ENCODE measurements around the gene KIF19. TPM values are rescaled to one million over a fixed set of nuclear protein-coding genes. Genes with fewer than 3 reads are reported as not detected.

Gene KIF19
- total and polyA plus RNA-seq, 11 donors: 0.12 to 3.0 (median 0.19) TPM; not detected in 2

DNA sequence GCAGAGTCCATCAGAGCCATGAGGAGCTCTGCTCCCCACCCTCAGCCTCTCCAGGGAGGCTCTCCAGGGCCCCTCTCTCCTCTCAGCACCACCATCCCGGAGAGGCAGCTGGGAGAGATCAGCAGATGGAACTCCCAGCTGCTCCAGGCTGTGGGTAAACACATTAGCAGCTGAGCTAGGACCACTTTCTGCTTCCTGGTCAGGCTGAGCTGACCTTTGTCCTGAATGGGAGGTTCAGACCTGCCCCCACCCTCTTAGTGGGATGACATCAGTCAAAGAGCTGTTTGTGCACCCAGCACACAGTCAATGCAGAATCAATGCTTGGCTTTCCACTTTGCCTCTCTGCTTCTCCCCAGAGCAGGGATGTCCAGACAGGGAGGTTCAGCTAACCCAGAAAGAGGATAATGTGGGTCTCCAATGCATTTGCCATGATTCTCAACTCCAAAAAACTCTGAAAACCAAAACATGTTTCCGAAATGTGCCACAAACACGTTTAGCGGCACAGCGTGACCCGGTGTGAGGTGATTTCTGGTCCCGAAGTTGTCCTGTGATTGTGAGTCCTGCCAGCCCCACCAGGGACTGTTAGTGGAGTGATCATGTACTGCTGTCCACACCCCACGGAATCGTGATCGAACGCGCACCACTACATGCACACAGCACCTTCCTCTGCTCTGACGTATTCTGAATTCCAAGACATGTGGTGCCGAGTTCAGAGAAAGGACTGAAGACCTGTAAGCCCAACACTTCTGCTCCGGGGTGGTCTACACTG lies 48.0 kb downstream of the KIF19 start:
- H3K9me3 ChIP-seq: no peaks in the 10 kb centered on the region
- intact Hi-C loops (cut with DNase I): loop anchor here in 2 of 10 donors (5.0 to 10.0 kb wide), 2 partner anchors 228 to 231 kb away; no protein-coding TSS in a partner anchor
- no peak overlapping the region for H3K4me3 ChIP-seq
- ATAC-seq: peak in 3 of 4 donors; percentile 37 to 64 (median 60)
- TF ChIP-seq, protein P1, sequence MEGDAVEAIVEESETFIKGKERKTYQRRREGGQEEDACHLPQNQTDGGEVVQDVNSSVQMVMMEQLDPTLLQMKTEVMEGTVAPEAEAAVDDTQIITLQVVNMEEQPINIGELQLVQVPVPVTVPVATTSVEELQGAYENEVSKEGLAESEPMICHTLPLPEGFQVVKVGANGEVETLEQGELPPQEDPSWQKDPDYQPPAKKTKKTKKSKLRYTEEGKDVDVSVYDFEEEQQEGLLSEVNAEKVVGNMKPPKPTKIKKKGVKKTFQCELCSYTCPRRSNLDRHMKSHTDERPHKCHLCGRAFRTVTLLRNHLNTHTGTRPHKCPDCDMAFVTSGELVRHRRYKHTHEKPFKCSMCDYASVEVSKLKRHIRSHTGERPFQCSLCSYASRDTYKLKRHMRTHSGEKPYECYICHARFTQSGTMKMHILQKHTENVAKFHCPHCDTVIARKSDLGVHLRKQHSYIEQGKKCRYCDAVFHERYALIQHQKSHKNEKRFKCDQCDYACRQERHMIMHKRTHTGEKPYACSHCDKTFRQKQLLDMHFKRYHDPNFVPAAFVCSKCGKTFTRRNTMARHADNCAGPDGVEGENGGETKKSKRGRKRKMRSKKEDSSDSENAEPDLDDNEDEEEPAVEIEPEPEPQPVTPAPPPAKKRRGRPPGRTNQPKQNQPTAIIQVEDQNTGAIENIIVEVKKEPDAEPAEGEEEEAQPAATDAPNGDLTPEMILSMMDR (IDR thresholded peaks at IDR 0.05): no peak
- TF ChIP-seq POLR2A (IDR thresholded peaks at IDR 0.05): no peak
- DNase-seq: peak in 2 of 5 donors; percentile 48 to 58
- peaks cover 0 to 7% (median 0%) of the 10 kb centered on the region in 9 donors for H3K27me3 ChIP-seq
- WGBS, 4 donors: 82 to 90% (median 85%) methylated on average over 15 of the region's 15 CpGs
- peaks cover 0 to 13% (median under 1%) of the 10 kb centered on the region in 12 donors for H3K4me1 ChIP-seq
- H3K27ac ChIP-seq: peak overlapping the region in 7 of 12 donors; percentile 1 to 52 (median 23)
- H3K36me3 ChIP-seq: no peaks in the 10 kb centered on the region

DNA sequence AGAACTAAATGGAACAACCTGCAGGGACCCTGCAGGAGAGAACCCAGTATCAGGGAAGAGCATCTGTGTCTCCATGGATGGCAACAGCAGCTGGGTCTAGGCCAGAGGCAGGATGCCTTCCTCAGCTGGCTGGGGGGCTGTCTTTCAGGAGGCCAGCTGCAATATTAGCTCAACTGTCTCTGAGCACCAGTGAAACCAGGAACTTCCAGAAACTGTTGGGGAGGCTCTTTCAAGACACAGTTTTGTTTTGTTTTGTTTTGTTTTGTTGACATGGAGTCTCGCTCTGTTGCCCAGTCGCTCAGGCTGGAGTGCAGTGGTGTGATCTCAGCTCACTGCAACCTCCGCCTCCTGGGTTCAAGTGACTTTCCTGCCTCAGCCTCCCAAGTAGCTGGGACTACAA lies 48.8 kb downstream of the KIF19 start:
- no peak for TF ChIP-seq POLR2A (IDR thresholded peaks at IDR 0.05)
- TF ChIP-seq, protein P1 (IDR thresholded peaks at IDR 0.05): no peak
- ATAC-seq (no peak), DNase-seq (no peak)
- no peaks in the 10 kb centered on the region for H3K36me3 ChIP-seq
- H3K27me3 ChIP-seq: peaks cover 0 to 7% (median 0%) of the 10 kb centered on the region in 9 donors
- WGBS, 4 donors: 82 to 90% (median 87%) methylated on average over 3 of the region's 3 CpGs
- H3K9me3 ChIP-seq: no peaks in the 10 kb centered on the region
- H3K4me3 ChIP-seq: no peak overlapping the region
- H3K4me1 ChIP-seq: peaks cover 0 to 15% (median 4%) of the 10 kb centered on the region in 12 donors
- no peak overlapping the region for H3K27ac ChIP-seq
- intact Hi-C loops (cut with DNase I): loop anchor here in 2 of 10 donors (5.0 to 10.0 kb wide), 2 partner anchors 227 to 230 kb away; no protein-coding TSS in a partner anchor

DNA sequence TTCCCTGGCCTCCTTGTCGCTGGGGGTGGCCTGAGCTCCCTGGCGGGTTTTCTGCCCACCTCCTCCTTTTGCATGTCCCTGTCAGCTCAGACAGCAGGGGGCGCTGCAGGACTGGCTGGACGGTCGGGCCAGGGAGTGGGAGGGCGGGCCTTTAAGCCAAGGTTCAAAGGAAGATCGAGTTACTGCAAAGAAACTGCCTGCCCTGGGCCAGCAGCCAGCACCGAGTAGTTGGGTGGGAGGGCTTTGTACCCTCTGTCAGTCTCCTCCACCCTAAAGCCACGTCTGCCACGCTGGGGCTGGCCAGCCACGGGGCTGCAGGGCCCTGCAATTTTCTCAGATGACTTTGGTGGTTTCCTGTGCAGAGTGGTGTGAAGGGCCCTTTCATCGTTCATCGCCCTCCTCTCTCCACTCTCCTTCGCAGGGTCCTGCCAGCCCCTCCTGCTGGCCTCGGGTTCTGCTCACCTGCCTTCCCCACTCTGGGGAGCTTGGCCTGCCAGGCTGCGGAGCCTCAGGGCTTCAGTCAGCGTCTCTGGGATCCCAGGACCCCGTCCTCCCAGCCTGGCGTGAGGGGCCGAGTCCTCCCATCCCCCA lies 53.6 kb downstream of the KIF19 start:
- peaks cover 0 to 7% (median 0%) of the 10 kb centered on the region in 9 donors for H3K27me3 ChIP-seq
- intact Hi-C loops (cut with DNase I): loop anchor here (1.0 to 10.0 kb wide), 4 partner anchors 48 to 225 kb away; no protein-coding TSS in a partner anchor
- H3K9me3 ChIP-seq: no peaks in the 10 kb centered on the region
- H3K4me1 ChIP-seq: peaks cover 0 to 18% (median 12%) of the 10 kb centered on the region in 12 donors
- WGBS, 4 donors: 12 to 16% (median 14%) methylated on average over 13 to 20 of the region's 20 CpGs
- peak overlapping the region in 7 of 12 donors; percentile 5 to 41 (median 14) for H3K4me3 ChIP-seq
- TF ChIP-seq, protein P1 (IDR thresholded peaks at IDR 0.05): peak; percentile 91 to 99 (median 97)
- TF ChIP-seq POLR2A (IDR thresholded peaks at IDR 0.05): no peak
- DNase-seq: peak; percentile 89 to 97 (median 90)
- no peaks in the 10 kb centered on the region for H3K36me3 ChIP-seq
- ATAC-seq: peak; percentile 84 to 97 (median 94)
- H3K27ac ChIP-seq: peak overlapping the region in 8 of 12 donors; percentile 7 to 56 (median 28)

Measured in heart left ventricle (tissue), 16 donors.